Fibroblast of the aortic adventitia (primary cell): ENCODE results near the gene C1orf35. TPM values are rescaled to one million over a fixed set of nuclear protein-coding genes. Genes with fewer than 3 reads are reported as not detected.
"Not testable (repeated sequence)": the region's sequence is repeated elsewhere in the genome, so short reads cannot be mapped to it uniquely, and the experiment has no call there.

ENCODE experiments used
- DNase-seq: peaks from one replicate; pipeline ENCODE4 v3.0.0-alpha.2; 2010; ENCODE audit warnings: low read depth
- H3K4me3 ChIP-seq: 2 replicates; pipeline ENCODE4 v1.5.1; 2011; ENCODE audit warnings: low read depth, mild to moderate bottlenecking, control low read depth, low read length, moderate library complexity
- CTCF ChIP-seq: IDR thresholded peaks from 2 replicates; pipeline ENCODE4 v1.5.1; 2011; ENCODE audit warnings: mild to moderate bottlenecking, low read length, control low read depth, inconsistent platforms; ENCODE audit not compliant: insufficient read depth
- total RNA-seq: library from RNA; depleted of rRNA; stranded (reverse); fragments of >200 nt; gene quantifications from 2 replicates; pipeline ENCODE4 v1.2.3, GENCODE V29; 2012; ENCODE audit warnings: low replicate concordance

Gene C1orf35
- total RNA-seq, 1 donor = 5.9 TPM

GRCh38 chr1:228117335-228117734 is 14.2 kb upstream of the C1orf35 start:
- no peak for TF ChIP-seq CTCF
- no peak overlapping the region for H3K4me3 ChIP-seq
- no peak for DNase-seq

GRCh38 chr1:228114827-228115226 is 11.7 kb upstream of the C1orf35 start:
- no peak for DNase-seq
- TF ChIP-seq CTCF = no peak
- no peak overlapping the region for H3K4me3 ChIP-seq

GRCh38 chr1:228112617-228113016 is 9.5 kb upstream of the C1orf35 start:
- TF ChIP-seq CTCF = no peak
- DNase-seq = no peak
- no peak overlapping the region for H3K4me3 ChIP-seq

- DNase-seq = no peak
- TF ChIP-seq CTCF = no peak
- H3K4me3 ChIP-seq = no peak overlapping the region
Observed at GRCh38 chr1:228112167-228112566, 9.0 kb upstream of the C1orf35 start.

GRCh38 chr1:228111315-228111714 is 8.2 kb upstream of the C1orf35 start:
- not testable (repeated sequence) for DNase-seq, H3K4me3 ChIP-seq

GRCh38 chr1:228110556-228110955 is 7.4 kb upstream of the C1orf35 start:
- DNase-seq = no peak
- H3K4me3 ChIP-seq = no peak overlapping the region
- TF ChIP-seq CTCF = no peak

GRCh38 chr1:228109962-228110488 is 6.9 kb upstream of the C1orf35 start:
- DNase-seq = no peak
- peak overlapping the region; percentile 98 for H3K4me3 ChIP-seq

More at GRCh38 chr1:228109962-228110488, 6.9 kb upstream of the C1orf35 start:
- no peak for TF ChIP-seq CTCF
